ENCODE results near the gene DRICH1.
"Not testable (repeated sequence)": the region's sequence is repeated elsewhere in the genome, so short reads cannot be mapped to it uniquely, and the experiment has no call there.

DNA sequence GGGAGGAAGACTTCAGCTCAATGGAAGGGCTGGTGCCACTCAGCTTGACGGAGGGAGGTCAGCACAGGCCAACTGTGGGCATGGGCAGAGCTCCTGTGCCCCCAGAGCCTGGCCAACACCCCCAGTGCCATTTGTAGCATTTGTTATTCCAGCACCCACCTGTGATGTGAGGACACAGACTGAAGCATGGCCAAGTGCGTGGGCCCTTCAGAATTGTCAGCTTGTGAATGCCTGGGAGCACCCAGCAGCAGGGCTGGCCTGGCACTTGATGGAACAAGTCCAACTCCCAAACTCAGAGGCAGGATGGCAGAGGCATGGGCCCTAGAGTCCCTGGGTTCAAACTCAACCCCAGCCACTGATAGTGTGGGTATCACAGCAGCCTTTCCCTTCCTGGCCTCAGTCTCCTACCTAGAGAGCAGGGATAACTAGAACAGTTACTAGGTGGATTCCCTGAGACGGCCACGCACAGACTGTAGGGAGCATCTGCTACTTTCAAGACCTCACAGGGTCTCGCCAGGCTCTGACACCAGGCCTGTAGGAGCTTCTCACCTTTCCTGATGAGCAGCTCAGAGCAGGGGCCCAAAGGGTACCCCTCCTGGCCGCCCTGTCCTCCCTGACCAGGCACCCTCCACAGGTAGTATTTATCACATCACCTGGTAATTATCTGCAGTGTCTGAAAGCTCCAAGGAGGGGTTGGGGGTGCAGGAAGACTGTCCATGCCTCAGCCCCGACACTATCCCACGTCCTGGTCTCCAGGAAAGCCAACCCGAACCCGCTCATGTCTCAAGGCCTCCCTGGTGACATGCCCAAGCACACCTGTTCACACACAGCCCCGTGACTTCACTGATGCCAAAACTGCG is 45.0 kb upstream of the DRICH1 start:
- TF ChIP-seq, protein P1, sequence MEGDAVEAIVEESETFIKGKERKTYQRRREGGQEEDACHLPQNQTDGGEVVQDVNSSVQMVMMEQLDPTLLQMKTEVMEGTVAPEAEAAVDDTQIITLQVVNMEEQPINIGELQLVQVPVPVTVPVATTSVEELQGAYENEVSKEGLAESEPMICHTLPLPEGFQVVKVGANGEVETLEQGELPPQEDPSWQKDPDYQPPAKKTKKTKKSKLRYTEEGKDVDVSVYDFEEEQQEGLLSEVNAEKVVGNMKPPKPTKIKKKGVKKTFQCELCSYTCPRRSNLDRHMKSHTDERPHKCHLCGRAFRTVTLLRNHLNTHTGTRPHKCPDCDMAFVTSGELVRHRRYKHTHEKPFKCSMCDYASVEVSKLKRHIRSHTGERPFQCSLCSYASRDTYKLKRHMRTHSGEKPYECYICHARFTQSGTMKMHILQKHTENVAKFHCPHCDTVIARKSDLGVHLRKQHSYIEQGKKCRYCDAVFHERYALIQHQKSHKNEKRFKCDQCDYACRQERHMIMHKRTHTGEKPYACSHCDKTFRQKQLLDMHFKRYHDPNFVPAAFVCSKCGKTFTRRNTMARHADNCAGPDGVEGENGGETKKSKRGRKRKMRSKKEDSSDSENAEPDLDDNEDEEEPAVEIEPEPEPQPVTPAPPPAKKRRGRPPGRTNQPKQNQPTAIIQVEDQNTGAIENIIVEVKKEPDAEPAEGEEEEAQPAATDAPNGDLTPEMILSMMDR (IDR thresholded peaks at IDR 0.05) = not testable (repeated sequence)
- TF ChIP-seq EP300 (IDR thresholded peaks at IDR 0.05) = not testable (repeated sequence)
